Esophagus muscularis mucosa (tissue), 4 donors: ENCODE results near the gene BMP2K. TPM values are rescaled to one million over a fixed set of nuclear protein-coding genes. Genes with fewer than 3 reads are reported as not detected.

ENCODE experiments used
- DNase-seq: peaks from one replicate; pipeline ENCODE4 v3.0.0-alpha.2; 2017; ENCODE audit errors: extremely low spot score
- H3K27ac ChIP-seq, 4 donors: fragments of 200-600 bp; sonication (generic); replicated peaks in 1 of 4; 1 replicate in 3 of 4; 2 replicates in 1 of 4; pipeline ENCODE4 v1.5.1; 2016 to 2019; ENCODE audit warnings: mild to moderate bottlenecking in 1 of 4
- H3K27me3 ChIP-seq, 4 donors: fragments of 200-600 bp; sonication (generic); one replicate each; pipeline versions ENCODE4 v1.5.1 to v1.6.0; 2016 to 2019
- H3K36me3 ChIP-seq, 4 donors: fragments of 200-600 bp; sonication (generic); one replicate each; pipeline ENCODE4 v1.5.1; 2016 to 2019
- H3K4me1 ChIP-seq, 4 donors: fragments of 200-600 bp; sonication (generic); one replicate each; pipeline ENCODE4 v1.5.1; 2016 to 2019
- H3K4me3 ChIP-seq, 4 donors: fragments of 200-600 bp; sonication (generic); 1 replicate in 2 of 4; 2 replicates in 2 of 4; pipeline ENCODE4 v1.5.1; 2016 to 2019; ENCODE audit warnings: mild to moderate bottlenecking in 4 of 4, moderate library complexity in 1 of 4
- H3K9me3 ChIP-seq, 4 donors: fragments of 200-600 bp; sonication (generic); 1 replicate in 3 of 4; 2 replicates in 1 of 4; pipeline ENCODE4 v1.5.1; 2016 to 2019
- EP300 ChIP-seq: sonication (generic); formaldehyde crosslinking; IDR thresholded peaks from one replicate; pipeline ENCODE4 v1.6.1; 2017; ENCODE audit warnings: antibody characterized with exemption
- POLR2A ChIP-seq: fragments of 450-650 bp; IDR thresholded peaks from one replicate; pipeline ENCODE4 v1.6.1; 2017; ENCODE audit warnings: antibody characterized with exemption, moderate library complexity, mild to moderate bottlenecking, low read depth
- POLR2AphosphoS5 ChIP-seq, 2 donors: sonication (generic); formaldehyde crosslinking; IDR thresholded peaks; one replicate each; pipeline ENCODE4 v1.6.1; 2017; ENCODE audit warnings: antibody characterized with exemption in 2 of 2
- WGBS: methylation state at CpG from one replicate; pipeline ENCODE4 v1.1.5; 2018; 5-methylcytosine and 5-hydroxymethylcytosine counted together
- intact Hi-C: fragments of 100-400 bp; cut with DNase I; formaldehyde crosslinking; loops from one replicate; pipeline ENCODE4 v1.15.1; 2023
- total RNA-seq, 4 donors: library from RNA; depleted of rRNA; stranded (reverse); fragments of >200 nt; gene quantifications; one replicate each; pipeline versions ENCODE4 v1.1.0 to v1.2.1, GENCODE V29; 2016
- TF ChIP-seq, protein P1 (sequence below), 3 experiments: fragments of 200-600 bp in 2 of 3; fragments of 450-650 bp in 1 of 3; sonication (generic) in 2 of 3; IDR thresholded peaks; one replicate each; pipeline ENCODE4 v1.5.1; 2017 to 2019; ENCODE audit warnings: antibody characterized with exemption in 3 of 3, mild to moderate bottlenecking in 2 of 3, moderate library complexity in 1 of 3

BMP2K gene
- 10 to 100 TPM; 42.5 to 53.0 (median 45.0) TPM for total RNA-seq

DNA sequence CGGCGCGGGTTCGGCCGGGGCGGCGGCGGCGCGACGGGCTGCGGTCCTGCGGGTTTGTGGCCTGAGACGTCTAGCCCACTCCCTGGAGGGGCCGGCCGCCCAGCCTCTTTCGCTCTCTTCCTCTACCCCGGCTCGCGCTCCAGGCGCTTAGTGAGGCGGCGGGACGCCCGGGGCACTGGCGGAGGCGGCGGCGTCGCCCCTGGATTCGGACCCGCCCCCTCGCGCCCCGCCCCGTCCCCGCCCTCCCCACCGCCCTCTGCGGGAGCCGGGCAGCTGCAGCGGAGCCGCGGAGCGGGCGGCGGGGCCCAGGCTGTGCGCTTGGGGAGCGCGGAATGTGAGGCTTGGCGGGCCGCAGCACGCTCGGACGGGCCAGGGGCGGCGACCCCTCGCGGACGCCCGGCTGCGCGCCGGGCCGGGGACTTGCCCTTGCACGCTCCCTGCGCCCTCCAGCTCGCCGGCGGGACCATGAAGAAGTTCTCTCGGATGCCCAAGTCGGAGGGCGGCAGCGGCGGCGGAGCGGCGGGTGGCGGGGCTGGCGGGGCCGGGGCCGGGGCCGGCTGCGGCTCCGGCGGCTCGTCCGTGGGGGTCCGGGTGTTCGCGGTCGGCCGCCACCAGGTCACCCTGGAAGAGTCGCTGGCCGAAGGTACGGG is at the start of gene BMP2K:
BMP2K (plus strand) TSS at position 272 of the 650 bp plus-strand sequence; CDS start at position 466, 194 bp downstream.
- intact Hi-C loops = loop anchor here (10.0 kb wide), 1 partner anchor 89 kb away; no protein-coding TSS in a partner anchor
- peak; percentile 94 for DNase-seq
- Histone ChIP-seq H3K27me3 (no peaks in the 10 kb centered on the region), H3K27ac (peak within 1 kb of the TSS; percentile 96 to 100 (median 98)), H3K4me1 (peaks cover 34 to 53% (median 48%) of the 10 kb centered on the region in 4 donors), H3K4me3 (peak within 1 kb of the TSS; percentile 65 to 98 (median 87)), H3K36me3 (no peaks in the 10 kb centered on the region), H3K9me3 (no peaks in the 10 kb centered on the region)
- WGBS = no CpG with 5 or more reads among the region's 95 CpGs
- TF ChIP-seq, protein P1, sequence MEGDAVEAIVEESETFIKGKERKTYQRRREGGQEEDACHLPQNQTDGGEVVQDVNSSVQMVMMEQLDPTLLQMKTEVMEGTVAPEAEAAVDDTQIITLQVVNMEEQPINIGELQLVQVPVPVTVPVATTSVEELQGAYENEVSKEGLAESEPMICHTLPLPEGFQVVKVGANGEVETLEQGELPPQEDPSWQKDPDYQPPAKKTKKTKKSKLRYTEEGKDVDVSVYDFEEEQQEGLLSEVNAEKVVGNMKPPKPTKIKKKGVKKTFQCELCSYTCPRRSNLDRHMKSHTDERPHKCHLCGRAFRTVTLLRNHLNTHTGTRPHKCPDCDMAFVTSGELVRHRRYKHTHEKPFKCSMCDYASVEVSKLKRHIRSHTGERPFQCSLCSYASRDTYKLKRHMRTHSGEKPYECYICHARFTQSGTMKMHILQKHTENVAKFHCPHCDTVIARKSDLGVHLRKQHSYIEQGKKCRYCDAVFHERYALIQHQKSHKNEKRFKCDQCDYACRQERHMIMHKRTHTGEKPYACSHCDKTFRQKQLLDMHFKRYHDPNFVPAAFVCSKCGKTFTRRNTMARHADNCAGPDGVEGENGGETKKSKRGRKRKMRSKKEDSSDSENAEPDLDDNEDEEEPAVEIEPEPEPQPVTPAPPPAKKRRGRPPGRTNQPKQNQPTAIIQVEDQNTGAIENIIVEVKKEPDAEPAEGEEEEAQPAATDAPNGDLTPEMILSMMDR (IDR thresholded peaks at IDR 0.05) = peak in 1 of 3 experiments; percentile 21
- TF ChIP-seq POLR2AphosphoS5 (IDR thresholded peaks at IDR 0.05) (peak; percentile 36 to 81), POLR2A (no peak), EP300 (no peak)

DNA sequence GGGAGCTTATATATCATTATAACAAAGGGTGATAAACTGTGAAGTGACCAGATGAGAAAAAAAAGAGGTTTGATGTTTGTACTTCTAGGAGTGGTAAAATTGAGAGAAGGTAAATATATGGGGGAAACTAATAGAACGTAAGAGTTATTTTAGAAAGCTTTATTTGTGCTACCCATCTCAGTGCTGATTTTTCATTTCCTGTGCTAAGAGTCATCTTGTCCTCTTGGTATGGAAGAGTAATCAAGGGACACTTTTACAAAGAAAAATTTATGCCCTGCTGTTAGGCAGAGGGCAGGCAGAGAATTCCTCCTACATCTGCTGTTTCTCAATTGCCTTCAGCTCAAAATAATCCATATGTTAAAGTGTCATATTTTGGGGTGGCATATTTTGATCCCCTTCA is 49.6 kb upstream of the BMP2K start:
- Histone ChIP-seq H3K27me3 (no peaks in the 10 kb centered on the region), H3K4me1 (peaks cover 0 to 2% (median 0%) of the 10 kb centered on the region in 4 donors), H3K27ac (no peak overlapping the region), H3K36me3 (no peaks in the 10 kb centered on the region), H3K4me3 (no peak overlapping the region), H3K9me3 (no peaks in the 10 kb centered on the region)
- TF ChIP-seq, protein P1 (IDR thresholded peaks at IDR 0.05) = no peak
- TF ChIP-seq POLR2AphosphoS5 (IDR thresholded peaks at IDR 0.05) (no peak), POLR2A (no peak), EP300 (no peak)
- DNase-seq = no peak
- WGBS = 83% methylated on average over 1 of the region's 1 CpG
- intact Hi-C loops = no loop called here

DNA sequence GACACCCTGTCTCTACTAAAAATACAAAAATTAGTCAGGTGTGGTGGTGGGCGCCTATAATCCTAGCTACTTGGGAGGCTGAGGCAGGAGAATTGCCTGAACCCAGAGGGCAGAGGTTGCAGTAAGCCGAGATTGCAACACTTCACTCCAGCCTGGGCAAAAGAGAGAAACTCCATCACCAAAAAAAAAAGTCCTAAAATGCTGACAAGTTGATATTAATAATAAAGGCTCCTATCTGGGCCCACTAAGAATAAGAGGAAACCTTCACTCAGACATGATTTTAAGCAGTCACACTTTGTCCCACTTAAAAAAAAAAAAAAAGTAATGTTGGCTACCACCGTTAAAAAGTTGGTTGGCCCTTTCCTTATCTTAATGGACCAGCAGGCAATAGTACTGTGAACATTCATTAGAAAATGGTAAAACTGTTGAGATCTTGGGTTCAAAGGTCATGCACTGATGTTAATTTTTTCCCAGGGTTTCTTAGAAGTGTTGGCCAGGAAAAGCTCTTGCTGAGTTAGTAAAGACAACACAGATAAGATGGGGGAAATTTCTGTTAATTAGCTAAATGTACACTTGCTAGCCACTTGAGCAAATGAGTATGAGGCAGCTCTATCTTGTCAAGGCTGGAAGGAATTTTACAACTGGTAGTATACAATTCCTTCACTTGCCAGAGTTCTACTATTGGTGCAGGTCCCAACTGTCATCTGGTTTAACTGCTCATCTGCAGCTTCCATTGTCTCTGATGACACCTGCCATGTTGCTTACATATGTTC is 43.6 kb upstream of the BMP2K start:
- TF ChIP-seq POLR2AphosphoS5 (IDR thresholded peaks at IDR 0.05) (no peak), POLR2A (no peak), EP300 (no peak)
- TF ChIP-seq, protein P1 (IDR thresholded peaks at IDR 0.05) = no peak
- no peak for DNase-seq
- H3K27ac ChIP-seq = no peak overlapping the region
- H3K9me3 ChIP-seq = no peaks in the 10 kb centered on the region
- intact Hi-C loops = no loop called here
- H3K4me3 ChIP-seq = no peak overlapping the region
- WGBS = 78% methylated on average over 3 of the region's 3 CpGs
- no peaks in the 10 kb centered on the region for H3K27me3 ChIP-seq
- no peaks in the 10 kb centered on the region for H3K4me1 ChIP-seq
- no peaks in the 10 kb centered on the region for H3K36me3 ChIP-seq

DNA sequence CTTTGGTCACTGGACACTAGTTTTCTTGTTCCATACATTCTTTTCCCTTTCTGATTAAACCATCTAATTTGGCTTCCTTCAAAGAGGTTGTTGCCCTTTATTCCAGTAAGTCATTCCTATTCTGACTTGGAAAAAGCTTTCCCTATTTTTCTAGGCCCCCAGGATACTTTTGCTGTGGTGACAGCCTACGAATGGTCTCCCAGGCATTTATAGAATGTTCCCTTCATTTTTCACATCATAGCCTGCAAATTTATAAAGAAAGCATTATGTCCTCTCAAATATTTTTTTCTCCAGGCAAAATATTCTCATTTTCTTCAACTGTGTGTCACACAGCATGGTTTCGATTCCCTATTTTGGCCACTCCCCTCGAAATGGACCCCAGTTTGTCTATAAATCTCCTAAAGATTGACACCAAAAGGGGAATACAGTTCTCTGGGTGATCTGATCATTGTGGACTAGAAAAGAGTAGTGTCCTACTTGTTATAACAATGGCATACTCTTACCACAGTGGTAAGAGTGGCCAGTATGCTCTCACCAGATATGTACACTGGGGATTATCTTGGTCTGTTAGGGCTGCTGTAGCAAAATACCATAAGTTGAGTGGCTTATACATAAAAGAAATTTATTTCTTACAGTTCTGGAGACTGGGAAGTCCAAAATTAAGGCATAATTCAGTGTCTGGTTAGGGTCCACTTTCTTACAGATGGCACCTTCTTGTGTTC is 41.5 kb upstream of the BMP2K start:
- no peak overlapping the region for H3K27ac ChIP-seq
- TF ChIP-seq EP300 = no peak
- TF ChIP-seq POLR2A = no peak
- TF ChIP-seq, protein P1 (IDR thresholded peaks at IDR 0.05) = no peak
- no peak for TF ChIP-seq POLR2AphosphoS5 (IDR thresholded peaks at IDR 0.05)
- no peaks in the 10 kb centered on the region for H3K36me3 ChIP-seq
- DNase-seq = no peak
- intact Hi-C loops = no loop called here
- no peaks in the 10 kb centered on the region for H3K4me1 ChIP-seq
- H3K4me3 ChIP-seq = no peak overlapping the region
- H3K27me3 ChIP-seq = no peaks in the 10 kb centered on the region
- 89% methylated on average over 3 of the region's 3 CpGs for WGBS
- no peaks in the 10 kb centered on the region for H3K9me3 ChIP-seq
